Subcutaneous abdominal adipose tissue (tissue), 5 donors: ENCODE measurements around the gene ZBTB44.

ENCODE experiments used
- H3K27ac ChIP-seq: one replicate; pipeline ENCODE4 v1.7.0; 2013; ENCODE audit warnings: low read depth, mild to moderate bottlenecking, inconsistent platforms, low read length, moderate library complexity
- H3K27me3 ChIP-seq, 5 donors: one replicate each; pipeline ENCODE4 v1.7.0; 2013; ENCODE audit warnings: low read length in 5 of 5, inconsistent platforms in 1 of 5; ENCODE audit not compliant: control insufficient read depth in 5 of 5, insufficient read depth in 4 of 5
- H3K36me3 ChIP-seq, 5 donors: one replicate each; pipeline ENCODE4 v1.7.0; 2013; ENCODE audit warnings: low read length in 5 of 5; ENCODE audit not compliant: control insufficient read depth in 5 of 5, insufficient read depth in 5 of 5
- H3K4me1 ChIP-seq, 5 donors: one replicate each; pipeline ENCODE4 v1.7.0; 2013; ENCODE audit warnings: low read length in 5 of 5, mild to moderate bottlenecking in 3 of 5, moderate library complexity in 1 of 5; ENCODE audit not compliant: control insufficient read depth in 5 of 5, insufficient read depth in 5 of 5
- H3K4me3 ChIP-seq, 5 donors: one replicate each; pipeline ENCODE4 v1.7.0; 2013; ENCODE audit warnings: low read length in 5 of 5, low read depth in 1 of 5
- H3K9ac ChIP-seq, 5 donors: one replicate each; pipeline ENCODE4 v1.7.0; 2013; ENCODE audit warnings: low read length in 5 of 5, mild to moderate bottlenecking in 4 of 5, moderate library complexity in 3 of 5
- H3K9me3 ChIP-seq, 5 donors: one replicate each; pipeline ENCODE4 v1.7.0; 2013; ENCODE audit warnings: low read length in 5 of 5; ENCODE audit not compliant: control insufficient read depth in 5 of 5
- donor health status: healthy.
- donor health status: healthy.
- donor health status: healthy.
- donor health status: healthy.
- donor health status: healthy.

The ZBTB44 gene

GRCh38 chr11:130313383-130314183 lies 1.1 kb downstream of the ZBTB44 start:
- Histone ChIP-seq H3K36me3 (no peaks in the 10 kb centered on the region), H3K9me3 (no peaks in the 10 kb centered on the region), H3K4me3 (peak overlapping the region; percentile 67 to 83 (median 78)), H3K27ac (peak overlapping the region; percentile 74), H3K9ac (peak overlapping the region; percentile 52 to 96 (median 90)), H3K4me1 (peaks cover 0 to 43% (median 30%) of the 10 kb centered on the region in 5 donors), H3K27me3 (no peaks in the 10 kb centered on the region)

DNA sequence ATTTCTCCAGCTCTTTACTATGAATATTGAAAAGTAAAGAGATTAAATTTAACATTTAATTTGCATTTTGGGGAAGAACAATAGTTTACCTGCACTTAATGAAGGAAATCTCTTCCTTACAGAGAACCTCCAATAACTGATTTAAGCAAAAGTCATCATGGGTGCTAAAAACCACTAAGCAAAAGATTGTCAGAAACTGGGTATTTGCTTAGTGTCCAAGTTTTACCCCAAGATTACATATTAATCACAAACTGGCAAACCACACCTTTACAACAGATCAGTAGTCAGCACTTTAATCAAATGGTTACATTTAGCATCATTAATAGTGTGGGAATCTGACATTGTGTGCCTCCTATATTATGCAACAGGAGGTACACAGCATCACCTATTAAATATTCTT lies 2.7 kb downstream of the ZBTB44 start:
- Histone ChIP-seq H3K9me3 (no peaks in the 10 kb centered on the region), H3K27me3 (no peaks in the 10 kb centered on the region), H3K36me3 (no peaks in the 10 kb centered on the region), H3K27ac (no peak overlapping the region), H3K4me1 (peaks cover 0 to 38% (median 30%) of the 10 kb centered on the region in 5 donors), H3K9ac (peak overlapping the region in 1 of 5 donors; percentile 37), H3K4me3 (no peak overlapping the region)

DNA sequence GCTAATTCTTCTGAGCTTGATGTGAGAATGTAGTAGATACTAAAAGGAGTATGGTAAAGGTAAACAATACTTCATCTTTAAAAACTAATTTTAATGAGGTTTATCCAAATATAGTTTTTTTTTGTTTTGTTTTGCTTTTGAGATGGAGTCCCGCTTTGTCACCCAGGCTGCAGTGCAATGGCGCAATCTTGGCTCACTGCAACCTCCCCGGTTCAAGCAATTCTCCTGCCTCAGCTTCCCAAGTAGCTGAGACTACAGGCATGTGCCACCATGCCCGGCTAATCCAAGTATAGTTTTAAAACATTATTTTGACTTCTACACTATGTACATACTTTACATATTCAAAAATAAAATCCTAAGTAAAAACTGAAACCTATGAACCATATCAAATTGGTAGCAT lies 4.1 kb downstream of the ZBTB44 start:
- Histone ChIP-seq H3K27ac (no peak overlapping the region), H3K9me3 (no peaks in the 10 kb centered on the region), H3K27me3 (no peaks in the 10 kb centered on the region), H3K9ac (no peak overlapping the region), H3K36me3 (no peaks in the 10 kb centered on the region), H3K4me1 (peaks cover 0 to 36% (median 30%) of the 10 kb centered on the region in 5 donors), H3K4me3 (no peak overlapping the region)

- no peak overlapping the region for H3K27ac ChIP-seq
Measured at GRCh38 chr11:130308886-130309285, 5.8 kb downstream of the ZBTB44 start.

GRCh38 chr11:130308059-130308458 lies 6.7 kb downstream of the ZBTB44 start:
- H3K36me3 ChIP-seq, result no peaks in the 10 kb centered on the region
- no peaks in the 10 kb centered on the region for H3K27me3 ChIP-seq
- peaks cover 0 to 20% (median 13%) of the 10 kb centered on the region in 5 donors for H3K4me1 ChIP-seq
- no peak overlapping the region for H3K27ac ChIP-seq
- no peaks in the 10 kb centered on the region for H3K9me3 ChIP-seq
- H3K4me3 ChIP-seq, result no peak overlapping the region
- H3K9ac ChIP-seq, result no peak overlapping the region

More at GRCh38 chr11:130308886-130309285, 5.8 kb downstream of the ZBTB44 start:
- no peak overlapping the region for H3K4me3 ChIP-seq
- H3K9me3 ChIP-seq, result no peaks in the 10 kb centered on the region
- H3K4me1 ChIP-seq, result peaks cover 0 to 27% (median 21%) of the 10 kb centered on the region in 5 donors
- no peaks in the 10 kb centered on the region for H3K36me3 ChIP-seq
- H3K9ac ChIP-seq, result no peak overlapping the region
- H3K27me3 ChIP-seq, result no peaks in the 10 kb centered on the region

DNA sequence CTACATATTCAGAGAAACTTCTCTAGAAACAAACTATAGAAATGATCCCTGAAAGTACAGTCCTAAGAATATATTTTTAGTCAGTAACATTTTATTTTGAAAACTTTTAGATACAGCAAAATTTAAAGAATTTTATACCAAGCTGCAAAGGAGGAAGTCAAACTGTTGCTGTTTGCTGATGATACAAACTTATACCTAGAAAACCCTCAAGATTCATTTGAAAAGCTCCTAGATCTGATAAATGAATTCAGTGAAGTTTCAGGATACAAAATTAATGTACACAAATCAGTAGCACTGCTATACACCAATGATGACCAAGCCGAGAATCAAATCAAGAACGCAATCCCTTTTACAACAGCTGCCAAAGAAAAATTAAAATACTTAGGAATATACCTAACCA lies 10.1 kb downstream of the ZBTB44 start:
- no peak overlapping the region for H3K4me3 ChIP-seq
- H3K9ac ChIP-seq, result no peak overlapping the region
- H3K36me3 ChIP-seq, result peaks cover 0 to 3% (median 0%) of the 10 kb centered on the region in 5 donors
- no peaks in the 10 kb centered on the region for H3K9me3 ChIP-seq
- no peak overlapping the region for H3K27ac ChIP-seq
- H3K27me3 ChIP-seq, result no peaks in the 10 kb centered on the region
- peaks cover 0 to 14% (median 12%) of the 10 kb centered on the region in 5 donors for H3K4me1 ChIP-seq

DNA sequence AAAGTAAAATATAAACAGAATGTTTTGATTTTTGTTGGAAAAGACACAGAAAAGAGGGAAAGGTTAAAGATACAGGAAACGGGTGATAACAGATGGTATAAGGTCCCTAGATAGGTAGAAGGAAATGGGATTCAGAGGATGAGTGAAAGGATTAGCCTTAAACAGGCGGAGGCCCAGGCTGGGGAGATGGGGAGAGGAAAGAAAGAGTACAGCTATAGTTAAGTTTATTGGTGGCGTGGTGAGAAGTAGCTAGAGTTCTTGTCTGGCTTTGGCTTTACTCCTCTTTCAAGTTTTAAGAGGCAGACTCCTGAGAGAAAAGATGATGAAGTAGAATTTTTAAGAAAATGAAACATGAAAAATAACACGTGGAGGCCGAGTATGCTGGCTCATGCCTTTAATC lies 13.7 kb downstream of the ZBTB44 start:
- H3K36me3 ChIP-seq, result peaks cover 0 to 3% (median 0%) of the 10 kb centered on the region in 5 donors
- H3K27ac ChIP-seq, result no peak overlapping the region
- H3K4me3 ChIP-seq, result no peak overlapping the region
- peaks cover 0 to 13% (median 10%) of the 10 kb centered on the region in 5 donors for H3K4me1 ChIP-seq
- no peaks in the 10 kb centered on the region for H3K9me3 ChIP-seq
- no peaks in the 10 kb centered on the region for H3K27me3 ChIP-seq
- no peak overlapping the region for H3K9ac ChIP-seq

- Histone ChIP-seq H3K36me3 (peaks cover 0 to 3% (median 0%) of the 10 kb centered on the region in 5 donors), H3K27ac (no peak overlapping the region), H3K9me3 (no peaks in the 10 kb centered on the region), H3K4me3 (no peak overlapping the region), H3K9ac (no peak overlapping the region), H3K4me1 (peaks cover 0 to 14% (median 10%) of the 10 kb centered on the region in 5 donors), H3K27me3 (no peaks in the 10 kb centered on the region)
Measured at GRCh38 chr11:130300567-130300966, 14.2 kb downstream of the ZBTB44 start.

DNA sequence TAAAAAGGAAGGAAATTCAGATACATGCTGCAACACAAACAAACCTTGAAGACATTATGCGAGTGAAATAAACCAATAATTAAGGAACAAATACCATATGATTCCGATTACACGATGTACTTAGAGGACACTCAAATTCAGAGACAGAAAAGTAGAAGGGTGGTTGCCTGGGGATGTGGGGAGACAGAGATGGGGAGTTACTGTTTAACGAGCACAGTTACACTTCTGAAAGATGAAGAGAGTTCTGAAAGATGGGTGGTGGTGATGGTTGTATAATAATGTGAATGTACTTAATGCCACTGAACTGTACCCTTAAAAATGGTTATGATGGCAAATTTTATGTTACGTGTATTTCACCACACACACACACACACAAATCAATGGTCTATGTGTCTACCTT lies 14.7 kb downstream of the ZBTB44 start:
- Histone ChIP-seq H3K27ac (no peak overlapping the region), H3K36me3 (peaks cover 0 to 3% (median 0%) of the 10 kb centered on the region in 5 donors), H3K4me1 (peaks cover 0 to 15% (median 10%) of the 10 kb centered on the region in 5 donors), H3K4me3 (no peak overlapping the region), H3K9ac (no peak overlapping the region), H3K9me3 (no peaks in the 10 kb centered on the region), H3K27me3 (no peaks in the 10 kb centered on the region)

- Histone ChIP-seq H3K27ac (no peak overlapping the region), H3K9ac (no peak overlapping the region), H3K27me3 (no peaks in the 10 kb centered on the region), H3K4me3 (no peak overlapping the region), H3K4me1 (peaks cover 0 to 14% (median 4%) of the 10 kb centered on the region in 5 donors), H3K36me3 (no peaks in the 10 kb centered on the region), H3K9me3 (no peaks in the 10 kb centered on the region)
Measured at GRCh38 chr11:130295657-130296056, 19.1 kb downstream of the ZBTB44 start.
